ENCODE results near the gene ZNF14. TPM values are rescaled to one million over a fixed set of nuclear protein-coding genes. Genes with fewer than 3 reads are reported as not detected.
"Not testable (repeated sequence)": the region's sequence is repeated elsewhere in the genome, so short reads cannot be mapped to it uniquely, and the experiment has no call there.

The ZNF14 gene
- polyA plus RNA-seq, 1 donor = 4.8 TPM

DNA sequence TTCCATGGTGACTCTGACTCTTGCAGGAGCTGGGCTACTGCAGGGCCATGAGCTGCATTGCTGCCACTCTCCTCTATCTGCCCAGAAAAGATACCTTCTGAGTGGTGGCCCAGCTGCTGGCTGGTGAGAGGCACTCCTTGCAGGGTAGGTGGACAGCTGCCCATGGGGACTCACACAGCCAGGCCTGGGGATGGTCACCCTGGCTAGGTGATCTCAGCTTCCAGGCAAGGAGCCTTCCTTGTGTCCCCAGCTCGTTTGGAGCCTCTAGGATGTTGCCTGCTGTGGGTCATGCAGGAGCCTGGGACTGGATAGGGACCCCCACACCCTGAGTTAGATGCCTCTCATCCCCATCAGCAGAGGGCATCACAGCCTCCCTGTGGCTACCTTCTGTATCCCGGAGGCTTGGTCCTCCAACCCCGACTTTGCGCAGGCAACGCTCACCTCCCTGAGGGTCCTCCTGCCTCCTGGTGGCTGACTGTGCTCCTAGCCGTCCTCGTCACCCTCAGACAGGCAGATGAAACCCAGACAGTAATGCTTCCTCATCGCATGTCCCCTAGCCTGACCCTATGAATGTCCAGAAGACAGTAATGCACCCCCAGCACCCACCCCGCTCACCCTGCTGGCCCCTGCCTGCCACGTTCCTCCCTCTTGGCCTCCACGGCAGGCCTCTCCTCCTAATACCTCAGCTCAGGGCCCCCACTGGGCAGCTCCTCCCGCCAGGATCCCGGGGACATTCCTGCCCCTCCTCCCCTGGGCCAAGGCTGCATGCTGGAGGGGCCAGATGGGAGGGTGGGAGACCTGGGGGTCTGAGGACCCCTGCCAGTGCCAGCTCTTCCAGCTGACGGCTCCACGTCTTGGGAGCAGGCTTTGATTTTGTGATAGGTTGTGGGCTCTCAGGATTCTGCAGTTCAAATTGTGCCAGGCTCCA, 13.6 kb upstream of the ZNF14 start:
- DNase-seq (ENCODE audit: low read depth) = no peak

DNA sequence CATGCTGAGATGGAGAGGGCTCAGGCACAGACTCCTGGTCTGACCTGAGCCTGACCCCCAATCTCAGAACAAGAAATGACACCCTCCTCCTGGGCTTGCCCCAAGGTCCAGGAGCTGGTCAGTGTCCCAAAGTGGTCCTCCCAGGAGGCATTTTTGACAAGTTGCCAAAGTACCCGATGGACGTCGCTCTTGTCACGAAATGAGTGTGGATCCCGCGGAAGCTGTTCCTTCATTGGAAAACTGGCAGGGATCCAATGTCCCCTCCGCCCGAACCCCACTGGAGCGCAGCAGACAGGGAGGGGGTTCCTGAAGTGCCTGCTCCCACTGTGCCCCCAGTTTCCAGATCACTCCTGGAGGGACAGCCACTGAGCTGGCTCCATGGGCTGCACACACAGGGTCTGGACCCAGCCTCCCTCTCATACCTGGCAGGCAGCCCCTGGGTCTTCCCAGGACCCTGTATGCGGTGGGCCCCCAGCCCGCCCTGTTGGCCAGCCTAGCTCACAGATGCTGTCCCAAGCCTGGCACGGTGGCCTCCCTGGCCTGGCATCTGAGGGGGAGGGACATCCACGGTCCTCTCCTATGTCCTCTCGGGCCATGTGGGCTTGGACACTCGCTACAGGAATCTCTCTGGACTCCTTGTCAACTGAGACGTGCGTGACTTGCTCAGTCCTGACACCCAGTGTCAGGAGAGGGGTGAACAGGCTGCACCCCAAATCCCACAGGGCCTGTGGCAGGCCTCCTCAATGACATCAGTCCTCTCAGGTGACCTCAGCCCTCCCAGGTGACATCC, 12.8 kb upstream of the ZNF14 start:
- no peak for DNase-seq (ENCODE audit: low read depth)

DNA sequence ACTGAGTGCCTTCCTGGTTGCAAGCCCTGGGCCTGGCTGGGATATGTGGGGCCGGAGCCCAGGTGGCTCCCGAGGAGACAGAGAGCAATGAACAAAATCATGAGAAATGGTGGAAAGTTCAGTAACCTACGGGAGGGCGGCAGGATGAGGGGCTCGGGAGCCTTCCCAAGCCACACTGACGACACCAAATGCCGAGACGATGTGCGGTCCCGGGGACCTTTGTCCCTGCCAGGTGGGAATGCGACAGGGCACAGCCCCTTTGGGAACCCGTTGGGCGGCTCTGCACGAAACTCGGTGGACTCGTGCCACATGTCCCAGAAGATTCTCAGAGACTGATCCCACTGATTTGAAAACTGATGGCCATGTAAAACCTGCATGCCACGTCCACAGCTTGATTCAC, 11.7 kb upstream of the ZNF14 start:
- DNase-seq (ENCODE audit: low read depth) = no peak

DNA sequence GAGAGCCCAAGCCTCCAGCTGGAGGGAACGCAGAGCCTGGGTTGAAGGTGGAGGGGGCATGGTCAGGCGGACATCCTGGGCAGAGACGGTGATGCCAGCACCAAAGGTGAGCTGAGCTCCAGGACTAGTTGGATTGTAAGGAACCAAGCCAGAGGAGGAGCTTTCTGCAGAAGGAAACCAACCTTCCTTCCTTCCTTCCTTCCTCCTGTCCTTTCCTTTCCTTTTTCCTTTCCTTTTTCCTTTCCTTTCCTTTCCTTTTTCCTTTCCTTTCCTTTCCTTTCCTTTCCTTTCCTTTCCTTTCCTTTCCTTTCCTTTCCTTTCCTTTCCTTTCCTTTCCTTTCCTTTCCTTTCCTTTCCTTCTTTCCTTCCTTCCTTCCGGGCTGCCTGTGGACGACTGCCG, 11.0 kb upstream of the ZNF14 start:
- not testable (repeated sequence) for DNase-seq (ENCODE audit: low read depth)

DNA sequence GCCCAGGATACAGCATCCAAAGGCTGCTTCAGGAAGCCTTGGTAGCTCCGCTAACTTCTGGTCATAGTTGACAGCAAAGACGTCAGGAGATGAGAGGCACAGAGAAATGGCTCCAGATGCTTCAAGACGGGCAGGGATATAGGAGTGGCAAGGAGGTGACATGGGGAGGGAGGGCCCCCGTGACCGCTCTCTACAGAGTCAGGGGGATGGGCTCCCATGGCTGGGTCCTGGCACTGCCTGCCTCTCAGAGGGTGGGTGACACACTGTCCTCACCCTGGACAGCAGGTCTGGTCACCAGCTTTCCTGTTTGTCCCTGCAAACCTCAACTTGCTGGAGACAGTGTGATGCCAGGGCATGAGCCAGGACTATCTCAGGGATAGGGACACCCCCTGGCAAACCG, 10.3 kb upstream of the ZNF14 start:
- DNase-seq (ENCODE audit: low read depth) = no peak

DNA sequence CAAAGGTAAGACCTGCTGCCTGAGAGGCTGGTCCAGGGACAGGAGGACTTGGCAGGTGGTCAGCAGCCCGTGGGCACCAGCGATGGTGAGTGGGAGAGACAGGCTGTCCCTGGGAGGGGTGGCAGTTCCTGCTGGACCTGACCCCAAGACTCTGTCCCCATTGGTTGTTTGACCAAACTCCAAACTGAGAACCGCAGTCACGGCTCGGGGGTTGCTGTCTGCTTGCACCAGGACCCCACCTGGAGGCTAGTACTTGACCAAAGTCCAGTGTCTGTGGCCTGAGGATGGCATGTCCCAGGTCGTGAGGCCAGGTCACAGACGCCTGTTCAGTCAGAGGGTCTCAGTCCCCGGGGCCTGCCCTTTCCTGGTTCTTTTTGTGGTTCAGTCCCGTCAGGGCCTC, 9.9 kb upstream of the ZNF14 start:
- no peak for DNase-seq (ENCODE audit: low read depth)

DNA sequence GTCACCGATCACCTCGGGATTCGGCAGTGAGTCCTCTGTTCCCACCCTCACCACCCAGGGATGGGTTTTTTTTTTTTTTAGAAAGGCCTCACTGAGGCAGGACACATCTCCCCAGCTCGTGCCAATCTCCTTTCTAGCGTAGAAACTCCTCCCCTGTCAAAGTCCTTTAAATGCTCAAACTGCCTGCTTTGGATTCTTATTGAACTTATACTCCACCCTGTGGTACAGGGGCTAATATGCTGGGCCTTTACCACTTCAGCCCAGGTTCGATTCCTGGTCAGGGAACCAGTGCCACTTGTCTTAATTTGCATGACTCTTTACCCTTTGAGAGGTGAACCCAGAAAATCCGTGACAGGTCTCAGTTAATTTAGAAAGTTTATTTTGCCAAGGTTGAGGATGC, 8.3 kb upstream of the ZNF14 start:
- DNase-seq (ENCODE audit: low read depth) = no peak

DNA sequence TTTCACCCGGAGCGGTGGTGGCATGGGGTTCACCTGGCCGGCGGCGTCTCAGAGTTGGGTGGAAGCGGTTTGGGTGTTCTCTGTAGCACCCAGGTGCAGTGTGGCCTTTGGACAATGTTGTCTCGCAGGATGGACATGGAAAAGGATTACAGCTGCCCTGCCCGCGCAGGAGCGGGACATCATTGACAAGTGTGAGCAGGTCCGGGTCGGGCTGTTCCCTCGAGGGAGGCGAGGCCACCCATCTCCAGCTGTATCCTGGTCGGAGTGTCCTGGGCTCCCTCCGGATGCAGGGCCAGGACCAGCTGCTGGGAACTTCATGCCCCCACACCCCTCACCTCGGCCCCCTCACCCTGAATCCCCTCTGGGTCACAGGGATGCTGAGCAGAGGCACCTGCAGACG, 7.8 kb upstream of the ZNF14 start:
- DNase-seq (ENCODE audit: low read depth) = no peak

DNA sequence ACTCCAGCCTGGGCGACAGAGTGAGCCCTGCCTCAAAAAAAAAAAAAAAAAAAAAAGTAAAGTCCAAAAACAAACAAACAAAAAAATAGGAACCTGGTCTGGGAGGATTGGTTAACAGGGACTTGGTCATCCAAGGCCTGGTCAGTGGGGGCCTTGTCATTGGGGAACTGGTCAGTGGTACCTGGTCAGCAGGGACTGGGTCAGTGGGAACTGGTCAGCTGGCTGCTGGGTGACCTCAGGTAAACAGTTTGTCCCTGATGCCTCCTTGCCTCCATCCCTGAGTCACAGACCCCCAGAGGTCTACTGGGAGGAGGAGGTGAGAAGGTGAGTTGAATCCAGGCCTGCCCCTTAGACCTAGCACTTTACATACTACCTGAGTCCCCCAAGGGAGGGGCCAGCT, 5.7 kb upstream of the ZNF14 start:
- no peak for DNase-seq (ENCODE audit: low read depth)

DNA sequence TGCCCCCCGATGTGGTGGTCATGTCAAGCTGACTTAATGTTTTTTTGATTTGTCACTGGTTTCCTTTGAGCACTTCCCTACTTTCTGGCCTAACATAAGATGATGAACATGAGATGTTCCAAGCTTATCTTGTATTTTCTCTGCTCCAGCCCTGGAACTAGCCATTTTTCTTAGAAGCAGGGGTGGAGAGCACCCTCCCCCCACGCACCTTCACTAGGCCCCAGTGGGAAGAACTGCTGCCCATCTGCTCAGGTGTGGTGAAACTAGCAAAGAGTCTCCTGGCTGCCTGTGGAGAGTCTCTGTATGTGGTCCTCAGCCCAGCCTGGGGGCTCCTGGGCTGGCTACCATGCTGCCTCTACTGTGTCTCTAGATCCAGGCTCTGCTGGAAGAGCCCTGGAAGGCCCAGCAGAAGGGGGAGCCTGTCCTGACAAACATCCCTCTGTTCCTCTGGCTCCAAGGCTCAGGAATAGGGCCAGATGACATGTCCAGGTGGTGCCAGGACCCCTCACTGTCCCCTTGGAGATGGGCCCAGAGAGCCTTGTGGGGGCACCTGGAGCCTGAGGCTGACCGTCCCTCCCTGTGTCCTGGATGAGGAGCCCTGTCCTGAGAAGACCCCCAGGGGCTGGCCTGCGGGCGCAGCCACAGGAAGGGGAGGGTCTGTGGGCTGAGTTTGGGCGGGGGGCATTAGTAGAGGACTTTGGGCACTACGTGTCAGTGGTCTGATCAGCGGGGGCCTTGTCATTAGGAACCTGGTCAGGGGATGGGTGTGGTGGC, 4.8 kb upstream of the ZNF14 start:
- DNase-seq (ENCODE audit: low read depth) = no peak

DNA sequence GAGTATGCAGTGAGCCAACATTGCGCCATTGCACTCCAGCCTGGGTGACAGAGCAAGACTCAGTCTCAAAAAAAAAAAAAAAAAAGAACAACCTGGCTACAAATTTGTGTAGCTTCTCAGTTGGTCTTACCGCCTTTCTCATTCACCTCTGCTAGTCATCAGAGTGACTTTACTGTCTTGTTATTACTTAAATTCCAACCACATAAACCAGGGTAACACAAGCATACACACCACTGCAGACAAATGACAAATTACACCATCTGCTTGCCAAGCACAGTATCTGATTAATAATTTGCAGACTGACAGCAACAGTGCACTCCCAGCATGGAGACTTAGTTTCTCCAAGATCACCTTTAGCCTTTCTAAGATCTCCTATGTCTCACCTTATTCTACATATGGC, 11.0 kb downstream of the ZNF14 start:
- no peak for DNase-seq (ENCODE audit: low read depth)

DNA sequence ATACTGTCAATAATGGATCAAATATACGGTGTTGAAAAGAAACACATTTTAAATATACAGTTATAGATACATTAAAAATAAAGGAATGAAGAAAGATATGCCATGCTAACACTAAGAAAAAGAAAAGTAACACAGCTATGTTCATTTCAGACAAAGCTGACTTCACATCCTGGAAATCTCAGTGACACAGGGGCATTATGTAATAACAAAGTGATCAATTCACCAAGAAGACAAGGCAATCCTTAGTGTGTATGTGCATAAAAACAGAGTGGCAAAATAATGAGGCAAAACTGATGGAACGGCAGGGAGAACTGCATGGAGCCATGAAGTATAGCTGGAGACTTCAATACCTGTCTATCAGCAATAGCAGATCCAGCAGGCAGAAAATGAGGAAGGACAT, 13.1 kb downstream of the ZNF14 start:
- DNase-seq (ENCODE audit: low read depth) = no peak

DNA sequence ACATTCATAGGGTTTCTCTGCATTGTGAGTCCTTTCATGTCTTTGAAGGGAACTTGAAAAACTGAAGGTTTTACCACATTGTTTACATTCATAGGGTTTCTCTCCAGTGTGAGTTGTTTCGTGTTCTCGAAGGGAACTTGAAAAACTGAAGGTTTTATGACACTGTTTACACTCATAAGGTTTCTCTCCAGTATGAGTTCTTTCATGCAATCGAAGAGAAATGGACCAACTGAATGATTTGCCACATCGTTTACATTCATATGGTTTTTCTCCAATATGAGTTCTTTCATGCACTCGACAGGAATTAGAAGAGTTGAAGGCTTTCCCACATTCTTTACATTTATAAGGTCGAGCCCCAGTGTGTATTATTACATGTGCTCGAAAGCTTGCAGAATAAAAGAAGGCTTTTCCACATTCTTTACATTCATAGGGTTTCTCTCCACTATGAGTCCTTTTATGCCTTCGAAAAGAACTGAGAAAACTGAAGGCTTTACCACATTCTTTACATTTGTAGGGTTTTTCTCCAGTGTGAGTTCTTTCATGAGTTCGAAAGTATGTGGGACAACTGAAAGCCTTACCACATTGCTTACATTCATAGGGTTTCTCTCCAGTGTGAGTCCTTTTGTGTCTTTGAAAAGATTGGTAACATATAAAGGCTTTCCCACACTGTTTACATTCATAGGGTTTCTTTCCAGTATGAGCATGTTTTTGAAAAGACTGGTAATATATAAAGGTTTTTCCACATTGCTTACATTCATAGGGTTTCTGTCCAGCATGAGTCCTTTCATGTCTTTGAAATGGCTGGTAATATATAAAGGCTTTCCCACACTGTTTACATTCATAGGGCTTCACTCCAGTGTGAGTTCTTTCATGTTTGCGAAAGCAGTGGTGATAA, 20.7 kb downstream of the ZNF14 start:
- no peak for DNase-seq (ENCODE audit: low read depth)

DNA sequence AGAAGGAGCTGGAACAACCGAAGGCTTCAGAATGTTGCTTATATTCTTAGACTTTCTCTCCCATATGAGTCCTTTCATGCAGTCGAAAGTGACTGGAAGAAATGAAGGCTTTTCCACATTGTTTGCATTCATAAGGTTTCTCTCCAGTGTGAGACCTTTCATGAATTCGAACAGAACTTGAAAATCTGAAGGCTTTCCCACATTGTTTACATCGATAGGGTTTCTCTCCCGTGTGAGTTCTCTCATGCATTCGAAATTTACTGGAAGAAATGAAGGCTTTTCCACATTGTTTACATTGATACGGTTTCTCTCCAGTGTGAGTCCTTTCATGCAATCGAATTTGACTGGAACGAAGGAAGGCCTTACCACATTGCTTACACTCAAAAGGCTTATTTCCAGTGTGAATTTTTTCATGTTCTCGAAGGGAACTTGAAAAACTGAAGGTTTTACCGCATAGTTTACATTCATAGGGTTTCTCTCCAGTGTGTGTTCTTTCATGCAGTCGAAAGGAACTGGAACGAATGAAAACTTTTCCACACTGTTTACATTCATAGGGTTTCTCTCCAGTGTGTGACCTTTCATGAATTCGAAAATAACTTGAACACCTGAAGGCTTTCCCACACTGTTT, 21.5 kb downstream of the ZNF14 start:
- no peak for DNase-seq (ENCODE audit: low read depth)

DNA sequence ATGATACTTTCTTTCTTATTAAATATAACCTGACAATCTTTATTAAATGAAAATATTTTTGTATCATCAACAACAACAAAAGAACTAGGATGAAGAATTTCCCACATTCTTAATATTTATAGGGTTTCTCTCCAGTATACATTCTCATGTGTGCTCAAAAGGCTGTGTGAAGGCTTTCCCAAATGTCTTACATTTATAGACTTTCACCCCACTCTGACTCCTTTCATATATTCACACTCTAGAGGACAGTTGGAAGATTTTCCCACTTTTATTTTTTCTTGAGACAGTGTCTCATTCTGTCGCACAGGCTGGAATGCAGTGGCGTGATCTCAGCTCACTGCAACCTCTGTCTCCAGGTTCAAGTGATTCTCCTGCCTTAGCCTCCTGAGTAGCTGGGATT, 22.4 kb downstream of the ZNF14 start:
- no peak for DNase-seq (ENCODE audit: low read depth)

DNA sequence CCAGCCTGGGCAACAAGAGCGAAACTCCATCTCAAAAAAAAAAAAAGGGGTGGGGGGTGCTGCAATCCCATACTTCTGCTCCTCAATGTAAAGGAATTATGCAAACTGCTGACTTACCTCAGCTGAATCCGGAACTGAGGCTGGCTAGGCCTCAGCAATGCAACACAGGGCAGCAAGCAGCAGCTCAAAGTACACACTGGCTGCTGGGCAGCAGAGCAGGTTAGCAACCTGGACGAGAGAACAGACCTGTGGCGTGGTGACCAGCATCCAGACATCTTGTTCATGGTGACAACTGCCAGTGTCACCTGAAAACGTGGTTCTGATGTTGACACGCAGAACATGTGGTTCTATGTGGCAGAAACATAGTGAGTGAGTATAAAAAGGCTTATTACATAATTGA, 28.1 kb downstream of the ZNF14 start:
- no peak for DNase-seq (ENCODE audit: low read depth)

DNA sequence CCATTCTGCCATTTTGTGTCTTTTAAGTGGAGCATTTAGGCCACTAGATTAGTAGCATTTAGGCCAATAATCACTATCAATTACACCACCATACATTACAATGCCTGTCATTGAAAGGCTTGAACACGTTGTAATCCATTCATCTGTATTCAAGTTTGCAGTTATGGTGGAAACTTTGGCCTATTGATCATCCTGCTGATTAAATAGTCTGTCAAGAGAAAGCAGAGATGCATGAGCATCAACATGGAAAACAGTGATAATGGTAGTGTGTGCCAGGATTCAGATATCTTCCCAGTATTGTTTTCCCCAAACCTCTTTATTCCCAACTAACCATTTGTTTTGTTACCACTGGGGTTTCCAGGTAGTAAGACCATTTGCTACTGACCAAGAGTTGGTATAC, 32.4 kb downstream of the ZNF14 start:
- DNase-seq (ENCODE audit: low read depth) = not testable (repeated sequence)

DNA sequence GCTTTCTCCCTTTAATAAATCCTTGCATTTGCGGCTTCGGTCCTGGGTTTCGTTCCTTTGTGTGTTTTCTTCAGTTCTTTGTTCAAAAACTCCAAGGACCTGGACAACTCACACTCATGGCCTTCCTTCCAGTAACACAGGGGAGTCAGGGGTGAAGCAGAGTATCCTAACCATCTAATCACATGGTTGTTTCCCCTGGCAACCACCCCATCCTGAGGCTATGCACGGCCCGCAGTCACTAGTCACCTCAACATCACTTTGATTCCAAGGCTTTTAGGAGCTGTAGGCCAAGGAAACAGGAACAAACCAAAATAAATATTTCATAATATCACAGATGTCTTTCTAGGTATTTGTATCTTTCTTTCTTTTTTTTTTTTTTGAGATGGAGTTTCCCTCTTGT, 35.3 kb downstream of the ZNF14 start:
- no peak for DNase-seq (ENCODE audit: low read depth)

DNA sequence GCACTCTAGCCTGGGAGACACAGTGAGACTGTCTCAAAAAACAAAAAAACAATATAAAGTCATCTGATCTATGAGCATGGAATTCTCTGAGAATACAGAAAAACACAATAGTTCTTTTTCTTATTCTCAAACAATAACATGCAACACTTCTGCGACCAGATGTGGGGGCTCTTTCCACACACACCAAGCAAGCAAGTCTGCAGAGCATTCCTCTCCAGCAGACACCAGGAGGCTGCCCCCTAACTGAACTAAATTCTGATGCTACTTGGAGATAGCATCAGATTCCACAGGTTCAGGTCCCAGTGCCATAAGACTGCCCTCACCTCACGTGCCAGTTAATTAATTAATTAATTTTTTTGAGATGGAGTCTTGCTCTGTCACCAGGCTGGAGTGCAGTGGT, 36.5 kb downstream of the ZNF14 start:
- DNase-seq (ENCODE audit: low read depth) = no peak

DNA sequence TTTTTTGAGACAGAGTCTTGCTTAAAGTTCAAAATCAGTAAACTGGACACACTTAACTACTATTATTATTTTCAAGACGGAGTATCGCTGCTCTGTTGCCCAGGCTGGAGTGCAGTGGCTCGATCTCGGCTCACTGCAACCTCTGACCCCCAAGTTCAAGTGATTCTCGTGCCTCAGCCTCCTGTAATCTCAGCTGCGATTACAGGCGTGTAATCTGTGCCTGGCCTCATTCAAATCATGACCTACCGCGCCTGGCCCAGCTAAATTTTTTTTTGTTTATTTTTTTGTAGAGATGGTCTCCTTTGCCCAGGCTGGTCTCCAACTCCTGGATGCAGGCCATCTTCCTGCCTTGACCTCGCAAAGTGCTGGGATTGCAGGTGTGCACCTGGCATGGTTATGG, 41.2 kb downstream of the ZNF14 start:
- no peak for DNase-seq (ENCODE audit: low read depth)

DNA sequence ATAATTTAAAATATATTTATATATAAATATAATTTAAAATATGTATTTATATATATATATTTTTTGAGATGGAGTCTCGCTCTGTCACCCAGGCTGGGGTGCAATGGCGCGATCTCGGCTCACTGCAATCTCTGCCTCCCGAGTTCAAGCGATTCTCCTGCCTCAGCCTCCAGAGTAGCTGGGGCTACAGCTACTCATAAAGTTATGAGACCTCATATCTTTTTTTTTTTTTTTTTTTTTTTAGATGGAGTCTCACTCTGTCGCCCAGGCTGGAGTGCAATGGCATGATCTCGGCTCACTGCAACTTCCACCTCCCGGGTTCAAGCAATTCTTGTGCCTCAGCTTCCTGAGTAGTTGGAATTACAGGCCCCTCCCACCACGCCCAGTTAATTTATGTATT, 43.9 kb downstream of the ZNF14 start:
- not testable (repeated sequence) for DNase-seq (ENCODE audit: low read depth)
